Prostate gland (tissue), 2 donors: ENCODE data around the gene TSPAN15. TPM values are rescaled to one million over a fixed set of nuclear protein-coding genes. Genes with fewer than 3 reads are reported as not detected.

ENCODE experiments used
- DNase-seq: peaks from one replicate; pipeline ENCODE4 v3.0.0-alpha.2; 2019; ENCODE audit warnings: low spot score
- H3K27ac ChIP-seq, 2 donors: fragments of 200-600 bp; sonication (generic); 2 replicates each; pipeline ENCODE4 v1.5.1; 2017 to 2019
- H3K27me3 ChIP-seq: fragments of 200-600 bp; sonication (generic); replicated peaks from 2 replicates; pipeline ENCODE4 v1.5.1; 2019; ENCODE audit not compliant: insufficient read depth
- H3K36me3 ChIP-seq, 2 donors: fragments of 200-600 bp; sonication (generic); 1 replicate in 1 of 2; 2 replicates in 1 of 2; pipeline versions ENCODE4 v1.5.1 to v1.8.1; 2017 to 2019
- H3K4me1 ChIP-seq: fragments of 200-600 bp; sonication (generic); replicated peaks from 2 replicates; pipeline ENCODE4 v1.5.1; 2019
- H3K4me3 ChIP-seq, 2 donors: fragments of 200-600 bp; sonication (generic); 2 replicates each; pipeline ENCODE4 v1.5.1; 2017 to 2019
- H3K9me3 ChIP-seq: fragments of 200-600 bp; sonication (generic); 2 replicates; pipeline ENCODE4 v1.5.1; 2017
- CTCF ChIP-seq, 4 experiments: fragments of 200-600 bp in 2 of 4; fragments of 450-650 bp in 2 of 4; sonication (generic) in 2 of 4; IDR thresholded peaks; 1 replicate in 3 of 4; 2 replicates in 1 of 4; pipeline ENCODE4 v1.5.1; 2016 to 2019; ENCODE audit warnings: antibody characterized with exemption in 4 of 4, mild to moderate bottlenecking in 2 of 4, moderate library complexity in 2 of 4
- POLR2A ChIP-seq: fragments of 450-650 bp; IDR thresholded peaks from one replicate; pipeline ENCODE4 v1.6.1; 2016; ENCODE audit warnings: antibody characterized with exemption, mild to moderate bottlenecking
- POLR2AphosphoS5 ChIP-seq: sonication (generic); formaldehyde crosslinking; IDR thresholded peaks from one replicate; pipeline ENCODE4 v1.6.1; 2017; ENCODE audit warnings: antibody characterized with exemption
- WGBS: methylation state at CpG from one replicate; pipeline ENCODE4 v1.1.5; 2018; 5-methylcytosine and 5-hydroxymethylcytosine counted together
- intact Hi-C: fragments of 100-400 bp; cut with DNase I; formaldehyde crosslinking; loops from one replicate; pipeline ENCODE4 v1.14.2; 2022
- total RNA-seq, 2 donors: library from RNA; depleted of rRNA; stranded (reverse); fragments of >200 nt; gene quantifications; one replicate each; pipeline ENCODE4 v1.1.0, GENCODE V29; 2016

The TSPAN15 gene
- total RNA-seq, 2 donors from 2014 or later, result 78.8 to 85.3 TPM

- Histone ChIP-seq H3K4me3 (no peak overlapping the region), H3K4me1 (no peaks in the 10 kb centered on the region), H3K27ac (no peak overlapping the region), H3K27me3 (no peaks in the 10 kb centered on the region), H3K36me3 (no peaks in the 10 kb centered on the region), H3K9me3 (no peaks in the 10 kb centered on the region)
- intact Hi-C loops, result no loop called here
- DNase-seq, result no peak
- no peak for TF ChIP-seq POLR2A
- TF ChIP-seq POLR2AphosphoS5, result no peak
- no peak for TF ChIP-seq CTCF (IDR thresholded peaks at IDR 0.05)
- WGBS, result 87% methylated on average over 13 of the region's 13 CpGs
Measured at GRCh38 chr10:69415049-69415448, 36.2 kb upstream of the TSPAN15 start.

GRCh38 chr10:69415951-69416350 lies 35.3 kb upstream of the TSPAN15 start:
- no peak for TF ChIP-seq POLR2A
- no peak for TF ChIP-seq CTCF (IDR thresholded peaks at IDR 0.05)
- no peak for TF ChIP-seq POLR2AphosphoS5
- 94% methylated on average over 10 of the region's 10 CpGs for WGBS
- H3K27ac ChIP-seq, result peak overlapping the region in 1 of 2 donors; percentile 34
- no peaks in the 10 kb centered on the region for H3K9me3 ChIP-seq
- intact Hi-C loops, result no loop called here
- no peaks in the 10 kb centered on the region for H3K27me3 ChIP-seq
- no peaks in the 10 kb centered on the region for H3K4me1 ChIP-seq
- no peak overlapping the region for H3K4me3 ChIP-seq
- no peaks in the 10 kb centered on the region for H3K36me3 ChIP-seq
- no peak for DNase-seq

- intact Hi-C loops, result no loop called here
- DNase-seq, result no peak
- H3K4me1 ChIP-seq, result no peaks in the 10 kb centered on the region
- H3K9me3 ChIP-seq, result no peaks in the 10 kb centered on the region
- no peaks in the 10 kb centered on the region for H3K27me3 ChIP-seq
- no peak within 1 kb of the TSS for H3K4me3 ChIP-seq
- H3K36me3 ChIP-seq, result no peaks in the 10 kb centered on the region
- 6% methylated on average over 7 of the region's 10 CpGs for WGBS
- TF ChIP-seq POLR2AphosphoS5, result no peak
- peak within 1 kb of the TSS; percentile 34 to 42 for H3K27ac ChIP-seq
Measured at GRCh38 chr10:69416695-69417094, 34.6 kb upstream of the TSPAN15 start, which contains the start of gene TACR2. TSS of gene TACR2 (minus strand) at chr10:69416918. CDS start at chr10:69416323, 595 bp downstream.

GRCh38 chr10:69417542-69417941 lies 33.7 kb upstream of the TSPAN15 start:
- no peak for TF ChIP-seq CTCF (IDR thresholded peaks at IDR 0.05)
- no peak for TF ChIP-seq POLR2A
- no peak for TF ChIP-seq POLR2AphosphoS5
- DNase-seq, result no peak
- H3K27ac ChIP-seq, result peak overlapping the region in 1 of 2 donors; percentile 34
- no peak overlapping the region for H3K4me3 ChIP-seq
- H3K4me1 ChIP-seq, result no peaks in the 10 kb centered on the region
- no peaks in the 10 kb centered on the region for H3K36me3 ChIP-seq
- no peaks in the 10 kb centered on the region for H3K27me3 ChIP-seq
- intact Hi-C loops, result no loop called here
- 78% methylated on average over 11 of the region's 11 CpGs for WGBS
- H3K9me3 ChIP-seq, result no peaks in the 10 kb centered on the region

- Histone ChIP-seq H3K4me3 (no peak overlapping the region), H3K27ac (peak overlapping the region in 1 of 2 donors; percentile 34), H3K9me3 (no peaks in the 10 kb centered on the region), H3K36me3 (no peaks in the 10 kb centered on the region), H3K4me1 (no peaks in the 10 kb centered on the region), H3K27me3 (no peaks in the 10 kb centered on the region)
- no peak for DNase-seq
- intact Hi-C loops, result no loop called here
- WGBS, result 74% methylated on average over 8 of the region's 8 CpGs
- TF ChIP-seq POLR2AphosphoS5 (no peak), POLR2A (no peak), CTCF (IDR thresholded peaks at IDR 0.05) (no peak)
Measured at GRCh38 chr10:69418052-69418752, 33.1 kb upstream of the TSPAN15 start.
